ENCODE data around the gene DHH. TPM values are rescaled to one million over a fixed set of nuclear protein-coding genes. Genes with fewer than 3 reads are reported as not detected.

Gene DHH
- polyA plus RNA-seq, 2 of the 4 experiments (the other 2 are of a cell fraction) = not detected

GRCh38 chr12:49111206-49111605 is 16.6 kb upstream of the DHH start:
- H3K4me1 ChIP-seq = peaks cover 15% of the 10 kb centered on the region
- TF ChIP-seq POLR2A (IDR thresholded peaks at IDR 0.05; ENCODE audit: low read length) (no peak), RCOR1 (IDR thresholded peaks at IDR 0.05; ENCODE audit: low read depth, low read length) (no peak), CTCF (IDR thresholded peaks at IDR 0.05) (no peak), RAD21 (conservative IDR thresholded peaks at IDR 0.05 in 1 of 2, IDR thresholded peaks at IDR 0.05 in 1 of 2) (no peak), RNF2 (IDR thresholded peaks at IDR 0.05; ENCODE audit: borderline replicate concordance, low read depth) (no peak), TFCP2L1 (CRISPR knock-in tag; IDR thresholded peaks at IDR 0.05) (0 out of 2 replicates have a peak, but pooled peaks have one; percentile 22), USF2 (IDR thresholded peaks at IDR 0.05) (no peak), SMC3 (IDR thresholded peaks at IDR 0.05) (no peak), ATOH8 (CRISPR knock-in tag; IDR thresholded peaks at IDR 0.05; ENCODE audit: low read depth) (no peak)
- no peak for DNase-seq (ENCODE audit: low read depth in 1 of 2, low spot score in 1 of 2)
- 44% methylated on average over 6 of the region's 6 CpGs for WGBS (ENCODE audit: missing lambda C conversion rate)
- H3K4me3 ChIP-seq = peak overlapping the region; percentile 89
- no peak for FAIRE-seq
- ChIA-PET CTCF (interaction anchor here (1.0 to 18.9 kb wide), 10 partner anchors 9 to 64 kb away, joined by 3 to 159 read pairs (median 18); partner anchors contain the start of genes DHH and TUBA1B), POLR2A (interaction anchor here (1.0 to 3.4 kb wide), 7 partner anchors 8 to 631 kb away, joined by 3 to 39 read pairs (median 9); partner anchors contain the start of genes TUBA1A and TUBA1B)
- H3K9me3 ChIP-seq = no peaks in the 10 kb centered on the region
- peak overlapping the region; percentile 73 for H3K4me2 ChIP-seq
- ATAC-seq = peak; percentile 16 to 44; a peak in 5 of 6 replicates
- H3K27ac ChIP-seq = peak overlapping the region; percentile 74 to 93

- DNase-seq (ENCODE audit: low read depth in 1 of 2, low spot score in 1 of 2) (peak; percentile 99 to 100), FAIRE-seq (peak; percentile 93), ATAC-seq (peak; percentile 98 to 99)
- 1% methylated on average over 27 of the region's 43 CpGs for WGBS (ENCODE audit: missing lambda C conversion rate)
- peak within 1 kb of the TSS; percentile 73 for H3K4me2 ChIP-seq
- H3K9me3 ChIP-seq = no peaks in the 10 kb centered on the region
- H3K4me3 ChIP-seq = peak within 1 kb of the TSS; percentile 89
- H3K27ac ChIP-seq = peak within 1 kb of the TSS; percentile 79 to 93
- H3K4me1 ChIP-seq = peaks cover 15% of the 10 kb centered on the region
- TF ChIP-seq POLR2A (IDR thresholded peaks at IDR 0.05; ENCODE audit: low read length) (peak; percentile 65), JUNB (IDR thresholded peaks at IDR 0.05) (no peak), BCL3 (IDR thresholded peaks at IDR 0.05) (peak; percentile 63; the same call in 1 of the 3 replicates), BHLHE40 (IDR thresholded peaks at IDR 0.05; ENCODE audit: low read depth, low read length) (peak; percentile 34; the same call in 1 of the 2 replicates), MAX (IDR thresholded peaks at IDR 0.05) (peak; percentile 74), ESRRA (IDR thresholded peaks at IDR 0.05; ENCODE audit: borderline replicate concordance, low read length) (no peak), RARB (CRISPR knock-in tag; IDR thresholded peaks at IDR 0.05) (no peak), TFCP2L1 (CRISPR knock-in tag; IDR thresholded peaks at IDR 0.05) (0 out of 2 replicates have a peak, but pooled peaks have one; percentile 18), SMC3 (IDR thresholded peaks at IDR 0.05) (no peak), MAFK (IDR thresholded peaks at IDR 0.05; ENCODE audit: partially characterized antibody) (no peak), RAD21 (conservative IDR thresholded peaks at IDR 0.05 in 1 of 2, IDR thresholded peaks at IDR 0.05 in 1 of 2) (no peak), PHF8 (IDR thresholded peaks at IDR 0.05; ENCODE audit: borderline replicate concordance, low read depth) (peak; percentile 40; the same call in 1 of the 2 replicates), JUN (IDR thresholded peaks at IDR 0.05) (peak in 1 of 2 experiments; percentile 16; a peak in 1 of 5 replicates), CBX8 (IDR thresholded peaks at IDR 0.05) (no peak), PBX3 (IDR thresholded peaks at IDR 0.05) (peak; percentile 91)
- ChIA-PET POLR2A (interaction anchor here (1.0 to 3.4 kb wide), 8 partner anchors 9 to 631 kb away, joined by 3 to 39 read pairs (median 8); partner anchors contain the start of genes TUBA1A and TUBA1B), CTCF (interaction anchor here (0.6 to 18.9 kb wide), 13 partner anchors 10 to 138 kb away, joined by 3 to 159 read pairs (median 6); partner anchors contain the start of genes DHH and TUBA1B)
Observed at GRCh38 chr12:49110464-49111155, 16.0 kb upstream of the DHH start, which contains the start of gene LMBR1L. Gene LMBR1L, minus strand, starts transcription at chr12:49110847. Its CDS starts 292 bp downstream, at chr12:49110555.
